22Rv1 (cell line): ENCODE results near the gene SMAD3.

ENCODE experiments used
- H3K27ac ChIP-seq: fragments of 450-650 bp; 2 replicates; pipeline ENCODE4 v1.5.1; 2017
- ZFX ChIP-seq: fragments of 450-650 bp; IDR thresholded peaks from 2 replicates; pipeline ENCODE4 v1.6.1; 2017; ENCODE audit warnings: antibody characterized with exemption, borderline replicate concordance
- TF ChIP-seq, protein P1 (sequence below): fragments of 450-650 bp; IDR thresholded peaks from 2 replicates; pipeline ENCODE4 v1.5.1; 2017; ENCODE audit warnings: mild to moderate bottlenecking

Gene SMAD3

GRCh38 chr15:67037694-67038093, 27.7 kb upstream of the SMAD3 start:
- H3K27ac ChIP-seq: no peak overlapping the region
- no peak for TF ChIP-seq ZFX
- TF ChIP-seq, protein P1, sequence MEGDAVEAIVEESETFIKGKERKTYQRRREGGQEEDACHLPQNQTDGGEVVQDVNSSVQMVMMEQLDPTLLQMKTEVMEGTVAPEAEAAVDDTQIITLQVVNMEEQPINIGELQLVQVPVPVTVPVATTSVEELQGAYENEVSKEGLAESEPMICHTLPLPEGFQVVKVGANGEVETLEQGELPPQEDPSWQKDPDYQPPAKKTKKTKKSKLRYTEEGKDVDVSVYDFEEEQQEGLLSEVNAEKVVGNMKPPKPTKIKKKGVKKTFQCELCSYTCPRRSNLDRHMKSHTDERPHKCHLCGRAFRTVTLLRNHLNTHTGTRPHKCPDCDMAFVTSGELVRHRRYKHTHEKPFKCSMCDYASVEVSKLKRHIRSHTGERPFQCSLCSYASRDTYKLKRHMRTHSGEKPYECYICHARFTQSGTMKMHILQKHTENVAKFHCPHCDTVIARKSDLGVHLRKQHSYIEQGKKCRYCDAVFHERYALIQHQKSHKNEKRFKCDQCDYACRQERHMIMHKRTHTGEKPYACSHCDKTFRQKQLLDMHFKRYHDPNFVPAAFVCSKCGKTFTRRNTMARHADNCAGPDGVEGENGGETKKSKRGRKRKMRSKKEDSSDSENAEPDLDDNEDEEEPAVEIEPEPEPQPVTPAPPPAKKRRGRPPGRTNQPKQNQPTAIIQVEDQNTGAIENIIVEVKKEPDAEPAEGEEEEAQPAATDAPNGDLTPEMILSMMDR: no peak

GRCh38 chr15:67038736-67039135, 26.7 kb upstream of the SMAD3 start:
- no peak overlapping the region for H3K27ac ChIP-seq
- TF ChIP-seq ZFX: no peak
- TF ChIP-seq, protein P1: no peak

DNA sequence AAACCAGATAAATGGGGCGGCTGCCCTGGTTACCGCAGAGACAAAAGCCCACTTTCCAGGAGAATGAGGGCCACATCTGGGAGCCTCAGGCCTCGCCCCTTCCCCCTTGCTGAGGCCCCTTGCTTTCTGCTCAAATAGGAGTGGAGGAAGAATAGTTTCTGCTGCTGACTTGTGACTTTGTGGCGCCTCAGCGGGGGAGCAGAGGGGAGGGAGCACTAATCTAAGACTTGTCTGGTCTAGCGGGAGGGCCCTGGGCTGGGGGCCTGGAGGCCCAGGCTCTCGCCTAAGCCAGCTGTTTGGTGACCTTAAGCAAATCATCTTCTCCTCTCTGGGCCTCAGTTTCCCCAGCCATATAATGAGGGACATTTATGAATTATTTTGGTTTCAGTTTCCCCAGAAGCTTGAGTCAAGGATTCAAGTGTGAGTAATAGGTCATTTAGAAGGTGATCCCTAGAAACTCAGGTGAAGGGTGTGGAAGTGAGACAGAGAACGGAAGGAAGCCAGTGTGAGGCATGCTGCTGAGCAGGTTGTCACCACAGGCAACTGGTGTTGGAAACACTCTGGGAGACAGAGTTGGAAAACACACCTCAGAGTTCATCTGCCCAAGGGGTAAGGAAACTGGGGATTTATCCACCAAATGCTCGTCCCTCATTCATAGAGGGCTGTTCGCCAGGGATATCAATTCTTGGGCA, 25.9 kb upstream of the SMAD3 start:
- no peak overlapping the region for H3K27ac ChIP-seq
- TF ChIP-seq, protein P1: no peak
- TF ChIP-seq ZFX: no peak

- no peak for TF ChIP-seq ZFX
- TF ChIP-seq, protein P1: no peak
- no peak overlapping the region for H3K27ac ChIP-seq
Observed at GRCh38 chr15:67040277-67040676, 25.1 kb upstream of the SMAD3 start.

GRCh38 chr15:67042551-67043142, 22.8 kb upstream of the SMAD3 start:
- TF ChIP-seq, protein P1: no peak
- TF ChIP-seq ZFX: no peak
- H3K27ac ChIP-seq: no peak overlapping the region

DNA sequence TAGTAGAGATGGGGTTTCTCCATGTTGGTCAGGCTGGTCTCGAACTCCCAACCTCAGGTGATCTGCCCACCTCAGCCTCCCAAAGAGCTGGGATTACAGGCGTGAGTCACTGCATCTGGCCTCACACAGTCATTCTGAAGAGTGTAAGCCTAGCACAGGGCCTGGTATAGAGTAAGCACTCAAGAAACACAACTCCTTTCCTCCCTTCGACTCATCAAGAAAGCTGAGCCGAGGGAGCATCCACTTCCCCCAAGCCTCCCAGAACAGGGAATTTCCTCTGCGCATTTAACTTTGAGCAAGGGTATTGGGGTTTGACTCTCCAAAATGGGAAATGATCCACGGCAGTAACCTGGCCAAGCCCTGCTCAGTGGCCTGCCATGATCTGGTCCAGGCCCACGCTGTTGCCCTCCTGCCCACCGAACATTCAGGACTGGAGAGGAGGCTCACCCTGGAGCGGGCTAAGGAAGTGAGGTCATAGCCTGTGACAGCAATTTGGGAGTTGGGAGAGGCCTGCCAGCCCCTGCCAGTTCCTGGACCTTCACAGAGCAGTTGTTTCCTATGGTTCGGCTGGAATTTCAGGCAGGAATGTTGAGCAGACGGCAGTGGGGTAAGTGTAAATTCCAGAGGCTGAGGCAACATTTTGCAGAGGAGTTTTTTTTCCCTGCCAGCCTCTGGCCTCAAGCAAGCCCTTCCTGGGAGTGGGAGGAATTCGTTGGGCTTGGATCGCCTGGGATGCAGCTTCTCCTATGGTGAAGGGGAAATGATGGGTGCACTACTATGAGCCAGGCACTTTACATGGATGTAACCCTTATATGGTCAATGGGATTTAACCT, 21.2 kb upstream of the SMAD3 start:
- TF ChIP-seq, protein P1: no peak
- no peak for TF ChIP-seq ZFX
- no peak overlapping the region for H3K27ac ChIP-seq
